HG02588 (cell line): Measurements from ENCODE around the gene COL4A1.

ENCODE experiments used
- ATAC-seq: cut with Tn5 transposase; IDR thresholded peaks from one replicate; pipeline ENCODE4 v1.9.1; 2021; ENCODE audit warnings: mild to moderate bottlenecking, moderate library complexity; ENCODE audit not compliant: unreplicated experiment

The COL4A1 gene

DNA sequence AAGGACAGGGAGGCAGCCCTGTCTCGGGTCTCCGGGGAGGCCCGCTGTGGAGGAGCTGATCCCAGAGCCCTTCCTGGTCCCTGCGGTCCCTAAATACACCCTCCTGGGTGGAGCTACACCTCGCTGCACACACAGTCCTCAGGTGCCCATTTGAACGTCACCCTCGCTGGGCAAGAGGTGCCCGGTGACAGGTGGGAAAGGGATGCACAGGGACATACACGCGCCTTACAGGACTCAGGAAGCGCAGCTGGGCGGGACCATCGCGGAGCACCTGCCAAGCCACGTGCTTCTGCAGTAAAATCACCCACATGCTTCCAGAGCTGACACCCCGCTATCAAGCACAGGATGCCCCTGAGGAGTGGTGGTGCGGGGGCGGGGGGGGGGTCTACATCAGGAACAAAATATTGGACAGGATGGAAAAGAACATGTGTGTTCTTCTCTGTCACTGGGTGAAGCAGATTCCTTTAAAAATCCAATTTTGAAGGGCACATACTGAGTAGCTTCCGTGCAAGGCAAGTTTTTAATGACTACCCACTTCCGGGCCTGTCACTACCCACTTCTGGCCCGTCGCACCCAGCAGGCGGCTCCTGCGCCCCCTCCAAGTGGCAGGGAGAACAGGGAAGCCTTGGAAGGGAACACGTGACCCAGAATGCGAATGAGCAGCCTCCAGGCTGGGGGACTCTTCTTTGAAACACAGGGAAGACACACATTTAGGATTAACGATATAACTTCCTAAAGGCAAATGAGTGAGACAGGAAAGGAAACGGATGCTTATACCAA, 78.9 kb downstream of the COL4A1 start:
- ATAC-seq = no peak

DNA sequence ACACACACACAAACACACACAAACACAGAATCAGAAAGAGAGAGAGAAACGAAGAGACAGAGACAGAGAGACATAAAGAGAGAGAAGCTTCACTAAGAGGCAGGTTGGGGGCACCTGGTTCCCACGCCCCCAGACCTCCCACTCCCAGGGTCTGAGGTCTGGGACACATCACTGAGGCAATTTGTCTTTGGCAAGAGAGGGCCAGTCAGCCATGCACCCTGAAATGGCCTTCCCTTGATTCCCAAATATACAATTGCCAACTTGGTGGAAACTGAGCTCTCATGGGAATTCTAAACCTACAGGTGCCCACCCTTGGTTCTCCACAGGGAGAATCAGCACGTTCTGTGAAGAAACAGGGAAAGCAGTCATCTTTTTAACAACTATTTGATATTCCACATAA, 79.5 kb downstream of the COL4A1 start:
- no peak for ATAC-seq

DNA sequence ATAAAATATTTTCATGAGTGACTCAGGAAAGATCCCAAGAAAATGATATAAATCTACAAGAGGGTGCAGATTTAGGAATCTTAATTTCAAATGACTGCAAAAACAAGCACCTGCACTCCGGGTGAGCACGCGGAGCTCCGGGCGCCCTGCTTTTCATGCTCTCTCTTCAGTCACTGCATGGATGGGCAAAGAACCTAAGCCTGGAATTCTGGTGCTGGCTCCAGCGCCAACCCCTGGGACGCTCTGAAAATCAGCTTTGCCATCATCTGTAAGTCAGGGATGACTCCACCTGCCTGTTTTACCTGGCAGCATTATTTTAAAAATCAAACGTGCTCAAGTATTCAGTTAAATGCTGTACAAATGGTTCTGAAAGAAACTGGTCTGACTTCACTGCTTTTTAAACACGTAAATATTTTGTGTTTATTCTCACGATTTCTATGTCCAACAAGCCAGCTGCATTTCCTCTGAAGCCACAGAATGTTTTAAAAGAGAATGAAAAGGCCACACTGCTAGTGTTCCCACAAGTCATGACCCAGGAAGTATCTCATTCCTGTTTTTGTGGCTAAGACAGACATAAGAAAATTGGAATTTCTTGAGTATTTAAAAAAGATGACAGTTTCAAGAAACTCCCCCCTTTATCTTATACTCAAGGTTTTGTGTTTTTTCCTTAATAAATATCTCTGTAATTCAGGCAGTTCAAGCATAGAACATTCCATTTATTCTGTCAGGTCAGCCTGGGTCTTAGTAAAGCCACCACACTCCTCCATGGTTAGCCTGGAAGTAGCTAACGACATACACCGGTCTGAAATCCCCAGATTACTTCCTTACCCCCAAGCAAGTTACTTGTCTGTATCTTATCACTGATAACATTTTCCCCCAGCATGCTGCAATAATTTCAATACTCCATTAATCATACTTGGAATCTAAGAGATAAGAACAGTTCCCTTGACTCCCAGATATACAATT, 81.1 kb downstream of the COL4A1 start:
- no peak for ATAC-seq

DNA sequence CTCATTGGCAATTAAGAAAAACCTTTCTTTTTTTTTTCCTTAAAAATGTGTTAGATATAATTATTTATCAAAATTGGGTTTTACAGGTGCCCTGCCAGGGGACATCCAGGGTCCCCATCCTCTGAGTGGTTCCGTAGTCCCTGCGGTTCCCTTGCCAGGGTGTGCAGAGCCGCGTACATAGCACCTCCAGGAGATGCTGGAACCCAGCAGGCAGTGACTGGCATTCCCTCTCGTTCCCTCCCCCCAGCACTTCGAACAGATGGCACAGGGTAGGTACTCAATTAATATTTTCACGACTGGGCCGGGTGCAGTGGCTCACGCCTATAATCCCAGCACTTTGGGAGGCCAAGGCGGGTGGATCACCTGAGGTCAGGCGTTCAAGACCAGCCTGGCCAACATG, 82.0 kb downstream of the COL4A1 start:
- no peak for ATAC-seq

DNA sequence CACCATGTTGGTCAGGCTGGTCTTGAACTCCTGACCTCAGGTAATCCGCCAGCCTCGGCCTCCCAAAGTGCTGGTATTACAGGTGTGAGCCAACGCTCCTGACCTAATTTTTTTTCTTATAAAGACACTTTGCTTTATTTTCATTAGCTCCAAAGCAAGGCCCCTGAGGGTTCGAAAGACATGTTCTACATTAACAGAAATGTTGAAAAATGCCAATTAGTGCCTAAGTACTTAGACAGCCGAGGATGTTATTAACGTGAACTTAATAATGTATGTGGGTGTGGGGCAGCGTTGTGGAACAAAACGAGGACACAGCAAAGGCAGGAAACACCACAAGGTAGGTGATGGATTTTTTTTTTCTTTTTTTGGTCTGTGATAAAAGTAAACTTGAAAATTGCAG, 82.4 kb downstream of the COL4A1 start:
- no peak for ATAC-seq

DNA sequence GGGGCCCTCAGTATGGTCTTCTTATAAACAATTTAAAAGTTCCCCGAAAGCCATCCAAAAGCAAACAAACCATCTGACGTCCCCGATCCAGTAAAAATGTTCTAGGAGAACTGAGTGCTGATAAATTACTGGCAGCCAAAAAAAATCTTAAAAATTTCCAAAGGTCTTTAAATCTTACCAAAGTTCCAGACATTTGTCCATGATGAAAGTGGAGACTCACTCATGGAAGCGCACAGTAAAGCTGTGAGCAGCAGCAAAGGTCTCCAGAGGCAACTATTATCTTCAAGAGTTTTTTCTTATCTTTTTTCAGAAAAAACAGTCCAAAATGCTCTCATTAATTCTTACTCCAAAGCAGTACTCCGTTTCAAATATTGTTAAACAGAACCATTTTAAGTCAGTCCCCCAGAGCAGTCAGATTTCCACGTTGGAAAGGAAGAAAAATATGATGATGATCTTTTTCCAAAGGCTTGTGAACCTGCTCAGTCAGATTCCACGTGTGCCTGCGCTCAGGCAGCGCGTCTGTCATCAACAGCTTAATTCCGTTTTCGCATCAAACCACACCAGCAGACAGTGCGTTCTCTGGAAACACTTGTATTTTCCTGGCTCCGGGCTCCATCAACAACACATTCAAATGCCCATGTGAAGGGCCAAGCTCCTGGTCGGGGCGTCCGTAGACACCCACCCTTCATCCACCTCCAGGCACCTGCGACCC, 85.4 kb downstream of the COL4A1 start:
- no peak for ATAC-seq

DNA sequence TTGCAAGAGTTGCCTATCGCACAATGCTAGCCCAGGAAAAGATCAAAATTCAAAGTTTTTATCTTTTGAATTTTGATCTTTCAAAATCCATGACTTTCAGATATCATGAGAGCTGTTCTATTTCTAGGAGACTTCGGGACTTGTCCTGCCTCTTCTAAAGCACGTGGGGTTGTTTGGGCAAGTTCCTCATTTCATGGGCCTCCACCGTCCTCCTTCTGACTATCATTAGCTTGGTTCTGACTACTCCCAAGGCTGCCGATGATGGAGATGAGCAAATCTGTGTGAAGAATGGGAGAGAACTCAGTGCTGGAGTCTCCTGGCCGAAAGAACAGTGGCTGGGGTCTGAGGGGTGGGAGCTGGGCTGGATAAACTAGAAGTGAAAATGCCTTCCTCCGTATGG, 86.5 kb downstream of the COL4A1 start:
- ATAC-seq = no peak

DNA sequence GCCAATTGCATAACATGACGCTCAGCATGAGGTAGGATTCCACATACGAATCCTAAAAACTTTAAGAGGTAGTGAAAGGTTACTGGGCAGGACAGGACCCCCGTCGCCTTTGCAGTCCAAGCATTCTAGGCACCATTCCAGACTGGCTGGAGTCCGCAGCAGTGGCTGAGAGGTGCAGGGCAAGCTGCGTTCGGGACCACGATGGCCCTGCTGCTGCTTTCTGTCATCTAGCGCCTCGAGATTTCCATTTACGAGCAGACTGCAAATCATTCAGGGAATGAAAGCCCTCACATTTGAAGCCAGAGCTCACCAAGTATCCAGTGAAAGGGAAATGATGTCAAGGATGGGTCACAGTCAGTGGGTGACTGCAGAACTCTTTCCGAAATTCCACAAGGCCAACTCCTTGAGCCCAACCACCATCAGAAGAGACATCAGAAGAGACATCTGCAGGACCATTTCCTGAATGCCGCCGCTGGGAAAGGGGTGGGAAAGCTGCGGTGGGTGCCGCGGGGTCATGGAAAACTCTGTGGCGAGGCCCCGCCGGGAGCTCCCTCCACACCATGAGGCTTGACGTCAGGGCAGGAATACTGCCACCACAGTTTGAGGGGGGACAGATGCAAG, 88.3 kb downstream of the COL4A1 start:
- no peak for ATAC-seq

DNA sequence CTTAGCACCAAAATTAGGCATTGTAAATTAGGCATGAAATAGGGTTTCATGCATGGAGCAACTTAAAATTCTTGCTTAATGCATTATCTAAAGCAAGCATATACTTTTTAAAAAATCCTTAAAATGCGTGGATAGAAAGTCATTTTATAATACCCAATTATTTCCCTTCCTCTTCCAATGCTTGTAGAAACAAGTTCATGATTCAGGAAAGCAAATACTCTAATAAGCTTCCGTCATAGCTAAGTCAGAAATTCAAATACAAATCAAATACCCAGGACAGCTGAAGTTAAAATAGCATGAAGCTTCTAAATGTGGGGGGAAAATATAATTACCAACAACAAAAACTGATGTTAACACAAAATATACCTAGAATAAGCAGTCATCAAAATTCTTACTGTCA, 89.1 kb downstream of the COL4A1 start:
- no peak for ATAC-seq

DNA sequence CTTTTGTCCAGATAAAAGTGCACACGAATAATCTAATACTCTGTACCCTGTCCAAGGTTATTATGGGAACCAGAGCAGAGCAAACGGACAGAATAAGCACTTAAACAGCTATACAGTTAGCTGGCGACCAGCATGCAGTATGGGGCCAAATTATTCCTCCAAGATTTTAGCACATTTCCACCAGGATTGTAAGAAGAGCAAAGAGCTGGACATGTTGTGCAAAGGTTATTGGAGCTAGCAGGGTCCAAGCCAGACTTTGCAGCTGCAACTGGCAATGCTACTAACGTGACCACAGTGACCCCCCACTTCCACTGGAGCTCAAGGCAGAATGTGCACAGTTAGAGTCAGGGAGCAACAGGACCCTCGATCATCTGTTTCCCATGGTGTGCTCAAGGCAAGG, 89.9 kb downstream of the COL4A1 start:
- ATAC-seq = no peak

DNA sequence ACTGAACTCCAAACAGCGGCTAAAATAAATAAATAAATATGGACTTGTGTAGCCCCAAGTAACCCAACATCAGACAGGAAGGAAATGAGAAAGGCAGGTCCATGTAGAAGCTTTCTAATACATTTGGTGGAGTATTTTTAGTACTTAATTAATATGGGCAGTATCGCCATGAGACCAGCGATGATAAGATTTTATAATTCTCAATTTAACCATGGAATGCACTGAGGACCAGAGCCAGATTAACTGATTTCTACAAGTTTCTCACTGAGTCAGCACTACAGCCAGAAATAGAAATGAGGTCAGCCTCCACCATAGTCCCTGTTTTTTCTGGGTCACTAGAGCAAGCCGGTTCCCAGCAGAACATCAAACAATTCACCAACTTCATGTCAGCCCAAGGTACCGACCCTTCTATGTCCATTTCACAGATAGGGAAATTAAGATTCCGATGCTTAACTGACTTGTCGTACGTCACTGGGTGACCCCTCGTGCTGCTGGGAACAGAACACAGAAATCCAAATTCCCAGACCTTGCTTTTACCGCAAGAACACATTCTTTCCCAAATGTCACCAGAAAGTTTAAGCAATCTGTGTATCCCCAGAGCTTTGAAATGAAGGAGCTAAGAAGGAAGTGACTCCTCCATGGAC, 90.4 kb downstream of the COL4A1 start:
- ATAC-seq = no peak

DNA sequence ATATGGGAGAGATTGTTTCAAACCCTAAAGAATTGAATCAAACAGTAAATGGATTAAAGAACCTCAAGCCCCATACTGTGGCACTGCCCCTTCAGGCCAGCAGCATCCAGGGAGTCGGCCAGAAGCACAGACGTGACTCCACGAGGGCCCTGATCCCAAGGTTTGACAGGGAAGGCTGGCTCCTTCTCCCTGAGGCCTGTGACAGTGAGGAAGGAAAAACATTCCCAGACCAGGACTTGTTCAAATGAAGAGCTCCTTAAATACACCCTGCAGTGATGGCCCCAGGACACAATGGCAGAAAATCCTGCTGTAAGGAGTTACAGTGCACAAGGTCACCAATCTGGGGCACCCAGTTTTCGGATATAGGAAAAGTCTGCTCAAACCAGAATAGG, 91.0 kb downstream of the COL4A1 start:
- no peak for ATAC-seq

DNA sequence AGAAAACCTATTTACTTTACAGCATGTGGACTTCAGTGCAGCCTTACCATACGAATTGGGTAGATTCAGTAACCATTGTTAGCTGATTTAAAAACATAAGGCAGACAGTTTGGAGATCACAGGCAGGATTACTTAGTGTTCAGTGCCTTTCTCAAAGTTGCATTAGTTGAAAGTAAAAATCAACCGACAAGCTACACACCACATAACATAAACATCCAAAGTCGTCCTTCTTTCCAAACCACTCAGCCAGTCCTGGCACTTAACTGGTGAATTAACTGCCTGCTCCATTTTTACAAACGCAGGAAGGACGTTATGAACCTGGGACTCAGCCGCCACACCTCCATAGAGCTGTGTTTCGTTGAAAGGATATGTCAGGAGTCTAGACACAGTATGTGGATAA, 91.4 kb downstream of the COL4A1 start:
- ATAC-seq = no peak

DNA sequence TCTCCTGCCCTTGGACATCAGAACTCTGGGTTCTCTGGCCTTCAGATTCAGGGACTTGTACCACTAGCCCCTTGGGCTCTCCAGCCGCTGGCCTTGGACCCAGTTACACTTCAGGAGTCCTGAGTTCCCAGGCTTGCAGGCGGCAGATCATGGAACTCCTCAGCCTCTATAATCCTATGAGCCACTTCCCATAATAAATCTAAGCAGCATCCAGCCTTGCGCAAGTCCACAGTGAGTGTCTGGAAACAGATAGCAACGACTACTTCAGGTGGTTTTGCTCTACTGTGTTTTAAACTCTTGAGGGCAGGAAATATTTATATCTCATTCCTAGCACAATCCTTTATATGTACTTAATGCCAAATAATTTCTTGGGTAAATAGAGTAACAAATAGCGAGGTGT, 92.3 kb downstream of the COL4A1 start:
- ATAC-seq = no peak

DNA sequence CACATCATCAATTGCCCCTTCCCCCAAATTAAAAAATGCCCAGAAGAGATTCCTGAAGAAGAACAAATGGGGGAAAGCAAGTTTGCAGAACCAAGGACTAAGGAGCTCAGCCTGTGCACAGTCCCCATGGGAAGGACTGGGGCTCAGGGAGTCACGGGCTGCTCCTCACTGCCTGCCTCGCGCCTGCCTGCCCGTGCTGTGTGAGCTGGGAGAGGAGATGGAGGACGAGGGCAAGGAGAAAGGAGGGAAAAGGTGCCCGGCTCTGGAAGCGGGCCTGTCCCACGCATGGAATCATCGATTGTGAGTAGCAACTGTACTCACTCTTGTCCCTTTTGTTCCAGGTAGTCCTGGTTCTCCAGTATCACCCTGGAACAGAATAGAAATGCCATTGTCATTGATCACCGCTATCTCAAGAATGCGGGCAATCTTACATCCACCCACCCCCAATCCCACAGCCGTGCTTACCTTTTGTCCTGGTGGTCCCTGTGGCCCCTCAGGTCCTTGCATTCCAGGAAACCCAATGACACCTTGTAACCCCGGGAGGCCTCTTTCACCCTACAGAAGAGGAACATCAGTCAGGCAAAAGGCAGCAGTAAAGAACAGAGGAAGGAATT, 93.4 kb downstream of the COL4A1 start:
- ATAC-seq = no peak

DNA sequence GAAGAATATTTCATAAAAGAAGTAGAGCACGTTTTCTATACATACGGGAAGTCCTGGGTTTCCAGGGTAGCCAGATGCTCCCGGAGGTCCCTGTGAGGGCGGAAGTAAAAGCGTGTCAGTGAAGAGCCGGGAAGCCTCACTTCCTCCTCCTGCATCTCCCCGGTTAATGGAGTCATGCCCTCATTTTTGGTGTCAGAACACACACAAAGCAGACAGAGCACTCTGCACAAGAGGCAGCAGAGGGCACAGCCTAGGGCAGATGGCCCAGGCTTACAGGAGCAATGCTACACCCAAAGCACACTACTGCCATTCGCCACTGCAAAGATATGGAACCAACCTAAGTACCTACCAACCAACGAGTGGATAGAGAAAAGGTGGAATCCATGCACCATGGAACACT, 94.4 kb downstream of the COL4A1 start:
- ATAC-seq = no peak

DNA sequence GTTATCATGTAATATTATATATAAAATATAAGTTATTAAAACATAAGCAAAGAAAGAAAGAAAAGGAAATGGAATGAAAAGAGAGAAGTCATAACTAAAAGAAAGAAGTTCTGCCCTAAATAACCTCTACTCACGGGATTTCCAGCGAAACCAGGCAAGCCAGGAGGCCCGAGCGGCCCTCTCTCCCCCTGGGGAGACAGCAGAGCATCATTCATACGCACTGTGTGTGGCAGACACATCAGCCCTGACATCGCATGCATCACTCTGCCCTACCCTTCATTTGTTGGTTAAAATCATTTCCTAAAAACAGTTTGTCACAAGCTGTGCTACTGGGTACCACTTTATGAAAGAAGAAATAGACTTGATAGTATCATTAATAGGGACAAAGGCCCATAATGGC, 95.2 kb downstream of the COL4A1 start:
- ATAC-seq = no peak

DNA sequence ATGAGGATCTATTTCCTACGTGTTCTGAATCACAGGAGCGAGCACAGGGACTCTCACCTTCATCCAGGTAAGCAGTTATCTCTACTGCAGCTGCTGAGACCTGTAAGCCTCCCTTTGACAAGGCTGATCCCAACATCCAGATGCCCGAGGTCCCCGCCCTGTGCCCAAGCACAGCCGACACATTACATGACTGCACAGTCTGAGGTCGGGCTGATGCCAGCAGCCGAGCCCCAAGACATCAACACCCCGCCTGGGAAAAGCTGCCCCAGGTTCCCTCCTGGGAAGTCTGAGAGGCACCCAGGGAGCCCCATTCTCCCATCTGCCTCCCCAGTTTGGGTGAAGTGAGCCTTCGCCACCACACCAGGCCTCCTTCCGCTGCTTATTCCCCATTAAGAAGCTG, 95.9 kb downstream of the COL4A1 start:
- ATAC-seq = no peak

DNA sequence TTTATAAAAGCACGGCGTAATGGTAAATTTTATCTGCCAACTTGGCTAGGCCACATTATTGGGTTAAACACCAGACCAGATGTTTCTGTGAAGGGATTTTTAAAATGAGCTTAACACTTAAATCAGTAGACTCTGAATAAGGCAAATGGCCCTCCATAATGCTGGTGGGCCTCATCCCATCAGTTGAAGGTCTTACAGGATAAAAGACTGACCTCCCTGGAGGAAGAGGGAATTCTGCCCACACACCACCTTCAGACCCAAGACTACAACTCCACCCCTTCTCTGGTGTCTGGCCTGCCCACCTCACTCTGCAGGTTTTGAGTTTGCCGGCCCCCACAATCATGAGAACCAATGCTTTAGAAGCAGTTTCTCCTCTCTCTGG, 96.4 kb downstream of the COL4A1 start:
- no peak for ATAC-seq

DNA sequence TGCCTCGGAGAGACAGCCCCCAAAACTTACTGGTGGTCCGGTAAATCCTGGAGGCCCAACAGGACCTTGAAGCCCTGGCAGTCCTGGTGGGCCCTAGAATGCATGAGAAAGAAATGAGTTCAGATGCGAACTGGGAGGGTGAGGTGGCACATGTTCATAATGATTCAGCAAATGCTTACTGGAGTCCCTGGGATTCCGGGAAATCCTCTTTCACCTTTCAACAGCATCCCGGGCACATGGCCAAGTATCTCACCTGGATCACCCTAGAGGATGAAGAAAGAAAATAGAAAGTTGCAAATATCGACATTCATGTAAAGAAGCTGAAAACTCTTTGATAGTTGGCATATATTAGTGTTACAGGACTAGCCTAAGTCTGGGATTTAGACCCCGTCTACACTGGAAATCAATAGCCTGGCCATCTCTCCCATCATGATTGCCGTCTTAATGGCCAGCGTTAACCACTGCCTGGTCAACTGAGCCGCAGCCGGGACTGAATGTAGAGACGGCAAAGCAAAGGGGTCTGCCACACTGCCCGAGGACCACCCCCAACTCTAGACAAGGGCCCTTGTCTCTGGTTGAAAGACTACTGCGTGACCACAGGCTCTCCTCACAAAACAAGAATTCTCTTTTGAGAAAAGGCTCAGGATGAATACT, 96.9 kb downstream of the COL4A1 start:
- no peak for ATAC-seq
